ENCODE results near the gene CDCA5.
A peak's percentile ranks its signal among the peaks of the same experiment; 100 is the strongest.

Gene CDCA5

DNA sequence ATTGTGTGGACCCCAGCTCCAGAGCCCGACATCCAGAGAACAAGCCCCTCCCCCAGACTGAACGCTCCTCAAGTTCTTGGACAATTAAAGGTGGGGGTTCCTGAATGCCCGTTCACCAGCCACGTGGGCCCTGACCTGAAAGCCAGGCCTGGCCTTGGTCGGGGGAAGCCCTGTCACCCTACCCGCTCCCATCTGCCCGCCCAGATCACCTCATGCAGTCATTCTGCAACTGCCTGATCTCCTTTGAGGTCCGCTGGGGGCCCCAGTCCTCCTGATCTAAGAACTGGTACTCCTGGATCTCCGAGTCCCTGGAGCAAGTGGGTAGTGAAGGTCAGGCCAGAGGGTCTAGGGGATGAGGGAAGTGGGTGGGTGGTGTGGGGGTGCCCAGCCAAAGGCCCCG, 16.4 kb downstream of the CDCA5 start:
- ATAC-seq = no peak

DNA sequence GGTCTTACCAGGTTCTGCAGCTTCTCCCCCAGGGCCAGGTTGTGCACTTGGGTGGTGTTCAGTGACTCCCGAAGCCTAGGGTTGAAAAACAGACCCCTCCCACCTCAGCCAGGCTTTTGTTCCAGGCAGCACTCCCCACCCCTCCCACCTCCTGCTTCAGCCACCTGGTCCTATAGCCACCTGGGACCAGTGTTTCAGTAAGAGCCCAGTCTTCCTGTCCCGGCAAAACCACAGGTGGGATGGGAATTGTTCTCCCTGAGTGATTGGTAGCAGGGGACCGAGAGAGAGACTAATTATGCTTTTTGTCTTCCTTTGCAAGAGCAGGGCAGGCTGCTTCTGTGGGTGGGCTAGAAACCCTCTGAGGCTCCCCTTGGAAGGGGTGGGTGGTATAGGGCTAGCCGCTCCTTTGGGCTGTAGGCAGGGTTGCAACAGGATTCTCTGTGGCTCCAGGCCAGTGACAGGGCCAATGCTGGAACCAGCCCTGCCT, 17.0 kb downstream of the CDCA5 start:
- no peak for ATAC-seq

DNA sequence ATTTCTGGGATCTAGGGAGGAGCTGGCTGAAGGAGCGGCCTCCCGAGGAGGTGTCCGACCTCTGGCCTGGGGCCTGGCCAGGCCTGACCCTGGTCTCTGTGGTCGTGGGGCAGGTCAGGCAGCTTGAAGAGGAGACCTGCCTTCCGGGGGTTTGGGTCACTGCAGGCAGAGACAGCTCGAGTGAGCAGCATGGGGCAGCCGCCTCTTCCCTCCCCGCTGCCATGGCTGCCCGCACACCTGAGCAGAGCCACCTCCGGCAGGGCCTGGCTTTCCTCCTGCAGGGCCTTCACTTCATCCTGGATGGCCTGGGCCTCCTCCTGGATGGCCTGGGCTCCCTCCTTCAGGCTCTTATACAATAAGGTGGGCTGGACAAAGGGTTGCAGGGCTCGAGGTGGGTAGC, 17.5 kb downstream of the CDCA5 start:
- ATAC-seq = no peak

DNA sequence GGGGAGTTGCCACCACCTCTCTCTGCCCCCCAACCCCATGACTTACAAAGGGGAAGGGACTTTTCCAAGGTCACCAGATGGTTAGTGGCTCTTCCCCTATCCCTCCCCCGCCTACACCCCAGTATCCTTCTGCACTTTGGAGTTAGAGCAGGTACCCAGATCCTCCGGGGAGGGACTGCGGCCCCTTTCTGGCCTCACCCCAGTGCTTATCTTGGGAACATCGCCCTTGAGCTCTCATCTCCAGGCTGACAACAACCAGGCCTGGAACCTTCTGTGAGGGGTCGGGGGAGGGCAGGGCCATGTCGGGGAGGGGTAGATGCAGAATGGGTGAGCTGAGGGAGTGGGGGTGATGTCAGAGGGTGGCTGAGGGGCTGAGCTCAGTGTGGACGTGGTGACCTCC, 18.0 kb downstream of the CDCA5 start:
- ATAC-seq = no peak

DNA sequence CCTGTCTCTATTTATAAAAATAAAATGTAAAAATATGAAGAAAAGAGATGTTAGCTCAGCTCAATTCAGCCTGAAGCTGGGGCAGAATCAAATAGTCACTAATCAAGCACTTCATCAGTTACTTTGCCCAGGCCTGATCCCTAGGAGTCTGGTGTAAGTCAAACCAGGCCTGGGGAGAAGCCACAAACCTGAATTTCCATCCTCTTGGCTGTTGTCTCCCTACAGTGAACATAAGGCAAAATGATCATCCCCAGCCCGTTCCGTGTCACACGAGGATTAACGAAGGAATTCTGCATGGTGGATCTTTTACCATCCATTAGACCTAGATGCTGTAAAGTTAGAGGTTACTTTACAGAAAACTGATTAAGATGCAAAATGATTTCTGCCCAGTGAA, 19.0 kb downstream of the CDCA5 start:
- no peak for ATAC-seq

DNA sequence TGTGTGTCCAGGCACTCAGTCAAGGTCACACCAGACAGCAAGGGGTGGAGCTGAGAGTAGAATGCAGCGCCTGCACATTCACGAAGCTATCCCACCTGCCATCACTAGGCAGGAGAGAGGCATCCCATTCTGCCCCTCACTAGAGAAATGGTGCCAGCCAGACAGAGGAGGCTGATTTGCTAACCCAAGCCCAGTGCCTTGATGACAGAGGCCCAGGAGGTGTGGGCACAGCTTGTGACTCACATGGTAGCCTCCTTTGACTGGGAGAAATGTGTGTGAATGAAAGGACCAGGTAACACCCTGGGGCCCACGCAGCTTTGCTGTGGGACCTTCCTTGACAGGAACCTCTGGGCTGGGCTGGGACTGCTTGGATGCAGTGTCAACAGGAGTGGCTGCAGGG, 20.3 kb downstream of the CDCA5 start:
- no peak for ATAC-seq

DNA sequence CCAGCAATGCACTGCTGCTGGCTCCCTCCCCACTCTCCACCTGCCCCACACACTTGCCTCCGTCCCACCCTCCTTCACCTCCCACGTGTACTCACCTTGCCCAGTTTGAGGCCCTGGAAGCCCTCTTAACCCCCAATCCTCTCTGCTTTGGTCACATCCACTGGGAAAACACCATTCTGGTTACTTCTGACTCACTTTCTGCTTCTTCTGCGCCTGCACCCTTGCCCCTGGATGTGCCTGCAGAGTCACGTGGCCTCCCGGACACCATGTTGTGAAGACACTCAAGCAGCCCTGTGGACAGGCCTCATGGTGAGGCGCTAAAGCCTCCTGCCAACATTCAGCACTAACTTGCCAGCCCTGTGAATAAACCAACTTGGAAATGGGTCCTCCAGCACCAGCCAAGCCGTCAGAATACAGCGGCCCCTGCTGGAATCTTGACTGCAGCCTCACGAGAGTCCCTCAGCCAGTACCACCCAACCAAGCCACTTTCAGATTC, 22.9 kb downstream of the CDCA5 start:
- no peak for ATAC-seq

DNA sequence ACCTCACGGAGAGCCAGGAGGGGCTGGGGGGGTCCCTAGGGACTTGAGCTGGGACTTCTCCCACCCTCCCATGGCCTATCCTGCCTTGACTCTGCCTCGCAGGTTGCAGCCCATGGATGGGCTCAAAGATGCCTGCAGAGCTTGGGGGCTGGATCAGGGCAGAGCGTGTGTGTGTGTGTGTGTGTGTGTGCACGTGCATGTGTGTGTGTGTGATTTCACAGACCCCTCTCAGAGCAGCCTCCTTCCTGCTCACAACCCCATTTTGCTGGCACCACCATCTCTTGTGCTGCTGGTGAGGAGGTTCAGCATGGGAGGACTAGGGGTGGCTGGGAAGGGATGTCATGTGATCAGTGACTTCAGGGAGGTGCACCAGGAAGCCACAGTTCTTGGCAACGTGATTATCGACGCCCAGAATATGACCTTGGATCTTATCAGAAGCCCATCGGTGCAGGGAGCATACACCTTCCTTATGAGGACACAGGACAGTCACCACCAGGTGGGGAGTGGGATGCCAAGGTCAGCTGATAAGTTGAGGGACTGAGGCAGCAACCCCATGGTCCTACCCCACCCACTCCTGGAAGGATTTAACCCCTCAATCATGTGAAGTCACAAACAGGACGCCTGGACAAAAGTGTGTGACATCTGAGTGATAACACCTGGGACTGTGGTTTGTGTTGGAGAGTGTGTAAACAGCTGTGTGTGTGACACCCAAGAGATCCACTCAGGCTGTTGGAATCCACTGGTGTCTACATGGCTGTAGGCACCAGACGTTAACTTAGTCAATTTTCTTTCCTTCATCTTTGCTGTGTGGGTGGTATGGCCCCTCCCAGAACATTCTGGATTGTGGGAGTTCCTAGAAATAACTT, 23.6 kb downstream of the CDCA5 start:
- ATAC-seq = no peak

DNA sequence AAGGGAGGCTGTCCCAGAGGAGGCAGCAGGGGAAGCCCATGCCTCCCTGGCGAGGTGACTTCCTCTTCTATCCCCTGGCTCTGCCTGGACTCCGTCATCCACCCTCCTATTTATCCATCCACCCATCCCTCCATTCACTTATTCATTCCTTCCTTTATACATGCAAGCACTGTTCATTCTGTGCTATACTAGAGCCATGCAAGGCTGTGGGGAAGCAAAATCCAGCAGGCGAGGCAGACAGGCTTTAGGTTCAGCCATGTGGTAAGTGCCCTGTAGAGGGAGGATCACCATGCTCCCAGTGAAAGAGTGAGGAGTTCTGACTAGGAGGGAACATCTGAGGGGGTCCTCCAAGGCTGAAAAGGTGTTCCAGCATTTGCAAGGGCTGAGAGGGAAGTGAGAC, 24.3 kb downstream of the CDCA5 start:
- ATAC-seq = no peak

DNA sequence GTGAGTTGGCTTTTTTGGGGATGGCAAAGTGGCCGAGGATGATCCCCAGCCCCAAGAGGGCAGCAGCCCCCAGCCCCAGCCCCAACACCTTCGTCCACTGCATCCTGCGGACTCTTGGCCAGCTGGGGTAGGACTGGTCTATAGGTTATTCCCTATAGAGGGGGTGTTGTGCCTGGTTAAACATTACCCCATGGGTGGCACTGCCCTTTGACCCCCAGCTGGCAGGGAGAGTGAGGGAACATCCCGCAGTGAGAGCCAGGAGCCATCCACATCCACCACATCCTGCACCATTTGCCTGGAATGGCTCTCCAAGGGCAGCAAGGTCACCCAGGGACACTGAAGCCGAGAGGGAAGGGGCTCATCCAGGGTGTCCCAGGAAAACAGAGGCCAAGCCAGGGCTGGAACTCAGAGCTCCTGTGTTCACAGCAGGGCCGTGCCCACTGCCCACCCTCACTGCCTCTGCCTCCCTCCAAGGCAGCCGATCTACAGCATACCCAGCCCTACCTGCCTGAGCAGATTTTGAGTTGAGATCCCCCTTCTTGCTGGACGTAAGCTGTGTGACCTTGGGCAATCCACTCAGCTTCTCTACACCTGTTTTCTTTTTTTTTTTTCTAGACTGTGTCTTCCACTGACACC, 25.3 kb downstream of the CDCA5 start, which contains the start of gene NAALADL1:
Gene NAALADL1 (minus strand): TSS at position 135 of the 636 bp plus-strand sequence. CDS start 32 bp downstream, at position 103.
- no peak for ATAC-seq

DNA sequence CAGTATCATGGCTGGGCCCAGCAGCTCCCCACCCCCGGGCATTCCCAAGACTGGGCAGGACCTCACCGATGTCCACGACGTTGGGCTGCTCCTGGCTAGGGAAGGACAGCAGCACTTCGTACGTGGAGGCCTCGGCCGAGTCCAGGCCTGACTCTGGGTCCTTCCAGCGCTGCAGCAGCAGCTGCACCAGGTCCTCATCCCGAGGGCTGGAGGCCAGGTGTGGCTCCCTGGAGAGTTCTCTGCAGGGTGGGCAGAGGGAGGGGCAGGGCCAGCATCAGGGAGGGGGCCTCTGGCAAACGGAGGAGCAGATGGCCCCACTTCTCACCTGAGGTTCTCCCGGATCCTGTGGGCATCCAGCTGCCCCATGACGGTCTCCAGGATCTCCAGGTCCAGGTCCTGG, 25.8 kb downstream of the CDCA5 start:
- no peak for ATAC-seq

DNA sequence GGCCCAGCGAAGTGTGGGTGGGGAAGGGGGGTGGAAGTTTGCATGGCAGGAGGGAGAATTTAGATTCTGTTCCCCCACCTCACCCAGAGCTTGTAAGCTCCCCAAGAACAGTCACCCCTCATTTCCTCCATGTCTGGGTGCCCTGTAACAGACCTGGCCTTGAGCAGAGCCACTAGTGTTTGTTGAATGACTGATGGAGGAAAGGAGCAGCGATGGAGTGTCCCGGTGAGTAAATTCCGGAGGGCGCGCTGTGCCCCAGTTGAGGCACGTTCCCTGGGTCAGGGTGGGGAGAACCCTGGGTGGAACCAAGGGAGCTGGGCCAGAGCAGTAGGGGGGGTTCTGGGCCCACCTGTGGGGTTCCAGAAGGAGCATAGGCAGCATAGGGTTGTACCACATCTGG, 26.3 kb downstream of the CDCA5 start:
- ATAC-seq = no peak

DNA sequence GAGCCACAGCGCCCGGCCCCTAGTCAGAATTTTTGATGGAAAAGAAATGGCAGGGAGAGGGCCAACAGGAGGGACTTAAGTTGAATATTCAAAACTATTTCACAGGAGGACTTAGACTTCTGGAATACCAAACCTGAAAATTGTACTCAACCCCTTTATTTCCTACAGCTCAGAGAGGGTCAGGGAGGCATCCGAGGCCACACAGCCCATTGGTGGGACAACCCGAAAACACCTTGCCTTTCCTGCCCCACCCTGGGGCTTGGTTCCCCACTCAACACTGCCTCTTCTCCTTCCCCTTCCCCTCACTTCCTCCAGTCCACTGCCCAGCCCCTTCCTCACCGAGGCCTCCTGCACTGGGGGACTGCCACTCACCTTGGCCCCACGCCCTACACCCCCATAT, 26.8 kb downstream of the CDCA5 start:
- no peak for ATAC-seq

DNA sequence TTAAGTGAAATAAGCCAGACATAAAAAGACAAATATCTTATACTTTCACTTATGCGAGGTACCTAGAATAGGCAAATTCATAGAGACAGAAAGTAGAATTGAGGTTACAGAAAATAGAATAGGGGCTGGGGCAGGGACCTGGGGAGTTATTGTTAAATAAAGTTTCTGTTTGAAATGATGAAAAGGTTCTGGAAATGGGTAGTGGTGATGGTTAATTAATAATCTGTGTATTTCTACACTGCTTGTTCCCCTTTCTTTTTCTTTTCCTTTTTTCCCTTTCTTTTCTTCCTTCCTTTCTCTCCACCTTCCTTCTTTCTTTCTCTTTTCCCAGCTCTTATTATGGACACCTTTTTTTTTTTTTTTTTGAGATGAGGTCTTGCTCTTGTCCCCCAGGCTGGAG, 28.3 kb downstream of the CDCA5 start:
- no peak for ATAC-seq

DNA sequence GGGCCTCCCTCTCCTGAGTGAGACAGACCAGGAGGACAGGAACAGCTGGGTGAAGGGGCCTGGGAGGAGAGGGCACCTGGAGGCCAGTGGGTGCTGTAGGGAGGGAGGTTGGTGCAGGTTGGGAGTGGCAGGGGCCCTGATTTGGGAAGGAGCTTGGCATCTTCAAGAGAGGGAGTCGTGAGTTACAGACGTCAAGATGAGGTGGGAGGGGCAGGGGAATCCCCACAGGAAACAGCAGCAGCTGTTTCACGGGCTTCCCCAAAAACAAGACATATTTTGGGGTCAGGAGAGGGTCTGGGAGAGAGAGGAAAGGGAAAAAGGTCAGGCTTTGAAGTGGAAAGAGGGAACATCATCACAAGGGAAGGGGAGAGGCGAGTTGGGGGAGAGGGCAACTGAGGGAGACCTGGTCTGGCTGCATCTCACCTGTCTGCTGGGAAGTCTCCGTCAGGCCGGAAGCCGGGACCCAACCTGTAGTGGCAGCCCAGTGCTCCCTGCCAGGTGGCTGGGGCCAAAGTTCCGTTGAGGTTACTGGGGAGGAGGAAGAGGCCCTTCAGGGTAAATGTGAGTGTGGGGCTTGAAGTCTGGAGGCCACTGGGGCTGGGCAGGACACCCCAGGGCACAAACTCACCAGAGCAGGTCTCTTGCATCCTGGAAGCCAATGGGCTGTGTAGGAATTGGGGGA, 29.9 kb downstream of the CDCA5 start:
- ATAC-seq = peak in 1 of 2 donors; percentile 44

DNA sequence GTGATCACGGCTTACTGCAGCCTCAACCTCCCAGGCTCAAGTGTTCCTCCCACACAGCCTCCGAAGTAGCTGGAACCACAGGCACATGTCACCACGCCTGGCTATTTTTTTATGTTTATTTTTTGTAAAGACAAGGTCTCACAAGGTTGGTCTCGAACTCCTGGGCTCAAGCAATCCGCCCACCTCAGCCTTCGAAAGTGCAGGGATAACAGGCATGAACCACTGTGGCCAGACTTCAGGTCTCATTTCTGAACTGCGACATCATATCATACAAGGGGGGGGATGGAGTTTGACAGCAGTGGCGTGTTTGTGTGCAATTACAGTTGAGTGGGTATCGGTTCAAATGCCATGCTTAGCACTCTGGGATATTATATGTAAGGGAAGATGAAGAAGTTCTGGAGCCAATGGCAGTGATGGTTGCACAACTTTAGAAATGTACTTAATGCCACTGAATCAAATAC, 32.4 kb downstream of the CDCA5 start:
- no peak for ATAC-seq

DNA sequence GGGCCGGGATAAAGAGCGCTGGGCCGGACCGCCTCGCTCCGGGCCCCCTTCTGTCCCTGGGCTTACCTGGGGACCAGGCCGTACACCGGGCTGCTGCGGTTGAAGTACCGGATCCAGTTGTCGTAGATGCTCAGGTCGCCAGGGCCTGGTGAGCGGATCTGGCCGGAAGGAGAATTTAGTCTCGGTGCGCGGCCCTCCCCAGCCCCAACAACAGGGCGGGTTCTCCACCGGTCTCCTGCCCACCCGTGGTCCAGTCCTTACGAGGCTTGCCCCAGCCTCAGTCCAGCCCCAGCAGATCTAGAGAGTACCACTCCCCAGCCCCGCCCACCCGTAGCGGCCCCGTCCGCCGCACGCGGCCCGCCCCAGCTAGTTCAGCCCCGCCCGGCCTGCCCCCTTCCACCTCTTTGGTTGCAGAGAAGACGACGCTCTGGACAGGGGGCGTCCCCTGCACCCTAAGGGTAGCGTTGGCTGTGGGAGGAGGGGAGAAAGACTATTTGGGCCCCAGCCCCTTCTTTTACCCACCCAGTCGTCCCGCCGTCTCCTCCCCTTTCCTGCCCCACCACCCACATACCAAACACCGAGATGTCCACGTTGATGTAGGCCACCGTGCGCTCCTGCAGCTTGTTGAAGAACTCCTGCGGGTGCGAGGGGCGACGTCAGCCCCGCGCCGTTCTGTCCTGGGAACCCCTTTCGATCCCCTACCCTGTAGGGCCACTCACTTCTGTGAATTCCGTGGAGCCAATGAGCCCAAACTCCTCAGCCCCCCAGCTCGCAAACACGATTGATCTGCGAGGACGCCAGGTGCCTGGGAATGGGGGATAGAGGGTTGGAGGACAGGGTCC, 36.0 kb downstream of the CDCA5 start:
- ATAC-seq = peak; percentile 72 to 77

DNA sequence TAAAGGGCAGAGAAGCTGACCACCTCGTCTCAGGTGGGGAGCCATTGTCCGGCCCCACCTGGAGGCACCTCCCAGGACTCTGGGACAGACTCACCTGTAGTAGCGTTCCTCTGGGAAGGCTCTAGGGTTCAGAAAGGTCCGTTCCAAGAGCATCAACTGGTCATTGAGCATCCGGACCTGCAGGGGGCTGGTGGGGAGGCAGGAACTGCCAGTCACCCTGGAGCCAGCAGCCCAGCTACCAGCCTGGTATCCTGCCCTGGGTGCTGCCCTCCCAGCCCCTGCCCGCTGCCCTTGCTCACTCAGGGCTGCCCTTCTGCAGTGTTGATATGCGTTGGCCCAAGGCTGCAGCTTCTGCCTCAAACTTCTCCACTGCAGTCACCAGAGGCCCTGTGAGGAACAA, 38.1 kb downstream of the CDCA5 start:
- ATAC-seq = no peak

DNA sequence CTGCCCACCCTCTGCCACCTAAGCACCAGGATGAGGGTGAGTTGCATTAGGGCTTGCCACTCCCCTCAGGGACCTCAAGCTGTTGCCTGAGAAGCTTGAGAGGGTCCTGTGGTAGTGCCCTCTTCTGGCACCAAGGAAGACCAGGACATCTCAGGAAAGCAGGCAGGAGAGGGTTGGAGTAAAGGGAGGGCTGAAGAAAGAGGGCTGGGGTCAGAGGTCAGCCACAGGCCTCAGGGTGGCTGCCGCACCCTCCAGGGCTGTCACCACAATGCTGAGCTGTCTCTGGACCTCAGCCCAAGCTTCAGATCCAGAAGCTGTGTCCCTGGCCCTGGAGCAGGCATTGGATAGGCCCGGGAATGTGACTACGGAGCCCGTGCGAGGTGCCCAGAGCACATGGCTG, 38.8 kb downstream of the CDCA5 start:
- ATAC-seq = no peak

DNA sequence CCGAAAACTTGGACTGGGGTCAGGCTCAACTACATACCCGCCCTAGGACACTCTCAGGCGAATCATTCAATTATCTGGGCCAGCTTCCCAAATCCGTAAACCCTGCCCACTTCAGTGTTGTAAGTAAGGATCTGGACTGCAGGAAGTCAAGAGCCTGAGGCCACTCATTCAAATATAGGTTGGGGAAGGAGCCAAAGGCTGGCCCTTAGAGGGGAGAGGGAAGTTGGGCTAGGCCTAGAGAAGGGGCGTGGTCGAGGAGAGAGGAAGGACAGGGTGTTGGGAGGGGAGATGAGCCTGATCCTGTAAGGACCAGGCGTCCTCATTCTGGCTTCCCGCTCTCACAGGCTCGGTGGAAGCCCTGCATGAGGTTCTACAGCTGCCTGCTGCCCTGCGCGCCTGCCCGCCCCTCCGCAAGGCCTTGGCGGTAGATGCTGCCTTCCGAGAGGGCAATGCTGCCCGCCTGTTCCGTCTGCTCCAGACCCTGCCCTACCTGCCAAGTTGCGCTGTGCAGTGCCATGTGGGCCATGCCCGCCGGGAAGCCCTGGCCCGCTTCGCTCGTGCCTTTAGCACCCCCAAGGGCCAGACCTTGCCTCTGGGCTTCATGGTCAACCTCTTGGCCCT, 39.8 kb downstream of the CDCA5 start:
- ATAC-seq = no peak

DNA sequence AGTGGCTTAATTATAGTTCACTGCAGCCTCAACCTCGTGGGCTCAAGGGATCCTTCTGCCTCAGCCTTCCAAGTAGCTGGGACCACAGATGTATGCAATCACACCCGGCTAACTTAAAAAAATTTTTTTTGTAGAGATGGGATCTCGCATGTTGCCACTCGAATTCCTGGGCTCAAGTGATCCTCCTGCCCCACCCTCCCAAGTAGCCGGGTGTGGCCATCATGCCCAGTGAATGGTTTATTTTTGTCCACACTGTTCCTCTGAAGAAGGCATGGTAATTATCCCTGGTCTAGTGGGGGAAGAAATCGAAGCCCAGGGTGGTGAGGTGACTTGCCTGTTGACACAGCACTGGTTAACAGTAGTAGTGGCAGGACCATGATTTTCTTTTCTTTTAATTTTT, 40.9 kb downstream of the CDCA5 start:
- ATAC-seq = no peak

Data from activated CD4-positive, CD25-positive, alpha-beta regulatory T cell treated with anti-CD3 and anti-CD28 coated beads, Interleukin-2, amount 50 U/mL, for 24 hours (primary cell).